MCF 10A (cell line): ENCODE data around the gene MAGOHB. TPM values are rescaled to one million over a fixed set of nuclear protein-coding genes. Genes with fewer than 3 reads are reported as not detected.

Experiments
- BruUV-seq: library from RNA; stranded (reverse); fragments of 400-500 nt; replicated peaks from 2 replicates; lab custom pipeline; 2021; lab: Mats Ljungman, UMichigan
- CTCF ChIA-PET: fragments of 300-600 bp; sonication (Branson Sonifier 250); formaldehyde crosslinking; extraction: SDS; loops from one replicate; lab custom pipeline; 2021; ENCODE audit warnings: antibody characterized with exemption, inconsistent platforms; lab: Yijun Ruan, JAX
- POLR2A ChIA-PET: fragments of 300-600, 350-650 bp; sonication (Branson Sonifier 250); formaldehyde crosslinking; extraction: SDS; loops from one replicate; lab custom pipeline; 2020; ENCODE audit warnings: antibody characterized with exemption, inconsistent platforms; lab: Yijun Ruan, JAX
- DNase-seq: peaks from one replicate; pipeline ENCODE4 v3.0.0-alpha.2; 2018; ENCODE audit not compliant: unreplicated experiment
- H3K27ac Mint-ChIP-seq: one replicate; pipeline ENCODE4 v1.8.0; 2022; ENCODE audit warnings: mild to moderate bottlenecking, low read depth, mixed read lengths; ENCODE audit not compliant: unreplicated experiment
- H3K27me3 Mint-ChIP-seq: one replicate; pipeline ENCODE4 v1.8.0; 2022; ENCODE audit warnings: mixed read lengths; ENCODE audit not compliant: insufficient read depth, unreplicated experiment
- H3K36me3 Mint-ChIP-seq: one replicate; pipeline ENCODE4 v1.8.0; 2022; ENCODE audit warnings: mild to moderate bottlenecking, moderate library complexity, mixed read lengths; ENCODE audit not compliant: insufficient read depth, unreplicated experiment
- H3K4me1 Mint-ChIP-seq: one replicate; pipeline ENCODE4 v1.8.0; 2022; ENCODE audit warnings: mixed read lengths; ENCODE audit not compliant: insufficient read depth, unreplicated experiment
- H3K4me3 Mint-ChIP-seq: one replicate; pipeline ENCODE4 v1.8.0; 2022; ENCODE audit warnings: mild to moderate bottlenecking, moderate library complexity, mixed read lengths; ENCODE audit not compliant: unreplicated experiment
- H3K9me3 Mint-ChIP-seq: one replicate; pipeline ENCODE4 v1.8.0; 2022; ENCODE audit warnings: mixed read lengths; ENCODE audit not compliant: unreplicated experiment
- intact Hi-C: fragments of 100-400 bp; cut with micrococcal nuclease; formaldehyde crosslinking; loops from 2 replicates; pipeline ENCODE4 v1.14.1; 2022
- total RNA-seq: library from RNA; stranded (reverse); gene quantifications from 2 replicates; pipeline ENCODE4 v1.2.3, GENCODE V29; 2022
- TF ChIP-seq, protein P1 (sequence below): fragments of 200-600 bp; IDR thresholded peaks from one replicate; pipeline ENCODE4 v1.8.0; 2022; ENCODE audit warnings: antibody characterized with exemption, mild to moderate bottlenecking; ENCODE audit not compliant: unreplicated experiment

The MAGOHB gene
- total RNA-seq, 1 experiment from 2014 or later, result 44.5 TPM

DNA sequence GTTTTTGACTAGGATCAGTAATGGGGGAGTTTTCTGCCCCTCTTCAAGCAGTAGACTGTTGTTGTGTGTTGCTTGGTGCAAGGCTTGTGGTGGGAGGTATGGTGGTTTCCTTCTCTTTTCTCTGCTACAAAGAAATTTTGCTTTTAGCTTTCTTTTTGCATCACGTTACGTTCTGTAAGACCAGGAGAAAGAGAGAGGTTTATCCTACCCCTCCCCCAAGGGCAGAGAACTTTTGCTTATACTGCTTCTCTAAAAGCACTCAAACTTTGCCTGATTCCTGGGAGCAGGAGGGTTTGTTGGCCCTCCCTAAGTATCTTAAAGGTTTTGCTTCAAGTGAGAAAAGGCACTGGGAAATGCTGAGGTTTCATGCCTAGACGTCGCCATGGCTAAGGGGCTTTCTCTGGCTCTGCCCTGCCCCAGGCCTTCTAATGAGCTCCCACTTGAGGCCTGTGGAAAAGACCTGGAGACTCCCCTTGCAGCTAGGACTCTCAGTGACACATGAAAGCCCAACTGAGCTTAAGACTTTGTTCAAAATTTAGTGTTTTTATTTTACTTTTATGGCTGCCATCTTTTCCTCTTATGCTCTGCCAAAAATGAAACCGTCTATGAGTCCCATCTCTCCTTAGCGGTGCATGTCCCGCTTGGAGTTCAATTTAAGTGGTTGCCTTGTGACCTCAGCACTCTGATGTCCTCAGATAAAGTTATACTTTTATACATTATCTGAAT is 58.5 kb downstream of the MAGOHB start:
- TF ChIP-seq, protein P1, sequence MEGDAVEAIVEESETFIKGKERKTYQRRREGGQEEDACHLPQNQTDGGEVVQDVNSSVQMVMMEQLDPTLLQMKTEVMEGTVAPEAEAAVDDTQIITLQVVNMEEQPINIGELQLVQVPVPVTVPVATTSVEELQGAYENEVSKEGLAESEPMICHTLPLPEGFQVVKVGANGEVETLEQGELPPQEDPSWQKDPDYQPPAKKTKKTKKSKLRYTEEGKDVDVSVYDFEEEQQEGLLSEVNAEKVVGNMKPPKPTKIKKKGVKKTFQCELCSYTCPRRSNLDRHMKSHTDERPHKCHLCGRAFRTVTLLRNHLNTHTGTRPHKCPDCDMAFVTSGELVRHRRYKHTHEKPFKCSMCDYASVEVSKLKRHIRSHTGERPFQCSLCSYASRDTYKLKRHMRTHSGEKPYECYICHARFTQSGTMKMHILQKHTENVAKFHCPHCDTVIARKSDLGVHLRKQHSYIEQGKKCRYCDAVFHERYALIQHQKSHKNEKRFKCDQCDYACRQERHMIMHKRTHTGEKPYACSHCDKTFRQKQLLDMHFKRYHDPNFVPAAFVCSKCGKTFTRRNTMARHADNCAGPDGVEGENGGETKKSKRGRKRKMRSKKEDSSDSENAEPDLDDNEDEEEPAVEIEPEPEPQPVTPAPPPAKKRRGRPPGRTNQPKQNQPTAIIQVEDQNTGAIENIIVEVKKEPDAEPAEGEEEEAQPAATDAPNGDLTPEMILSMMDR, result no peak
- intact Hi-C loops, result no loop called here
- no peaks in the 10 kb centered on the region for H3K27me3 Mint-ChIP-seq
- CTCF ChIA-PET, result interaction anchor here (0.6 kb wide), 1 partner anchor 124 kb away, joined by 3 read pairs; no protein-coding TSS in a partner anchor
- H3K27ac Mint-ChIP-seq, result no peak overlapping the region
- no peak overlapping the region for H3K4me3 Mint-ChIP-seq
- H3K36me3 Mint-ChIP-seq, result no peaks in the 10 kb centered on the region
- POLR2A ChIA-PET, result no interaction called here
- DNase-seq, result no peak
- BruUV-seq, result no TSS peak
- H3K9me3 Mint-ChIP-seq, result no peaks in the 10 kb centered on the region
- H3K4me1 Mint-ChIP-seq, result peaks cover 9% of the 10 kb centered on the region

DNA sequence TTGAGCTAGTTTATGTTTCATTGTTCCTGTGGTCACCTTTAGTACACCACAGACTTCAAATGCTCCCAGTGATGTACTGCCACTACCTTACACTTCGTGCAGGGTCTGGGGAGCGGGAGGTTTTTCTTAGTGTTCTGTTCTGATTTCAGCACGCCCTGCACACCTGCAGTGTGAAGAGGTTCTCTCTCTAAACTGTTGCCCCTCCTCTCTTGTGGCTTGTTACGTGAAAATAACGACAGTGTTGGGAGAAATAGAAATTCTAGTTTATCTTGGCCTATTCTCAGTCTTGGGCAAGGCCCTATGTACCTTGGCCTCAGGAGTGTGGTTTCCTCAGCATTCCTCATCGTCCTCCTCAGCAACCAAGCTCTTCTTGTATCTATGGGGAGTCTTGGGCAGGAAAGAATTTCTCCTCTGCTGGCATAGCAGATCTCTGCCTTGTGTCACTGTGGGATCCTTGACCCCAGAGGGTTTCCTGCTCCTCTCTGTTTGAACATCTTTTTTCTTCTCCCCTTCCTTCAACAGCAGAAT is 59.1 kb downstream of the MAGOHB start:
- ChIA-PET POLR2A (interaction anchor here (1.2 kb wide), 1 partner anchor 13 kb away, joined by 4 read pairs; no protein-coding TSS in a partner anchor), CTCF (interaction anchor here (1.2 kb wide), 1 partner anchor 9 kb away, joined by 4 read pairs; no protein-coding TSS in a partner anchor)
- Mint-ChIP-seq H3K27ac (no peak overlapping the region), H3K4me1 (peaks cover 9% of the 10 kb centered on the region), H3K9me3 (no peaks in the 10 kb centered on the region), H3K4me3 (no peak overlapping the region), H3K36me3 (no peaks in the 10 kb centered on the region), H3K27me3 (no peaks in the 10 kb centered on the region)
- TF ChIP-seq, protein P1, result no peak
- intact Hi-C loops, result no loop called here
- BruUV-seq, result no TSS peak
- no peak for DNase-seq

Other genes with a start within 250 kb of the MAGOHB start
- 0.54 and 2.3 TPM in 2 replicates for gene KLRK1, start 223.6 kb downstream of the MAGOHB start, total RNA-seq
- gene KLRC4, start 203.9 kb downstream of the MAGOHB start, total RNA-seq, result 0.66 and 0.84 TPM in 2 replicates
- gene KLRC3, start 193.0 kb downstream of the MAGOHB start, total RNA-seq, result 0.81 and 2.3 TPM in 2 replicates
- 1.9 and 5.2 TPM in 2 replicates for gene KLRC2, start 177.6 kb downstream of the MAGOHB start, total RNA-seq
- gene KLRC1, start 160.2 kb downstream of the MAGOHB start, total RNA-seq, result not detected in 2 replicates
- 7.9 and 9.3 TPM in 2 replicates for gene EIF2S3B, start 107.7 kb downstream of the MAGOHB start, total RNA-seq
- 0.14 and 0.56 TPM in 2 replicates for gene STYK1, start 60.4 kb upstream of the MAGOHB start, total RNA-seq
- gene YBX3, start 109.7 kb upstream of the MAGOHB start, total RNA-seq, result 545 and 577 TPM in 2 replicates
- gene TAS2R7, start 189.0 kb upstream of the MAGOHB start, total RNA-seq, result not detected in 2 replicates
- gene TAS2R8, start 193.7 kb upstream of the MAGOHB start, total RNA-seq, result not detected in 2 replicates
- not detected in 2 replicates for gene TAS2R9, start 196.6 kb upstream of the MAGOHB start, total RNA-seq
- gene TAS2R10, start 212.7 kb upstream of the MAGOHB start, total RNA-seq, result 0.91 and 2.1 TPM in 2 replicates
- gene PRR4, start 235.9 kb upstream of the MAGOHB start, total RNA-seq, result 4.6 and 7.7 TPM in 2 replicates